Globus pallidus (tissue), 1 donor: ENCODE measurements around the gene ARL3.
A peak's percentile ranks its signal among the peaks of the same experiment; 100 is the strongest.

ENCODE experiments used
- DNase-seq: peaks from one replicate; pipeline ENCODE4 v3.0.0-alpha.2; 2015; ENCODE audit warnings: low spot score

Gene ARL3

DNA sequence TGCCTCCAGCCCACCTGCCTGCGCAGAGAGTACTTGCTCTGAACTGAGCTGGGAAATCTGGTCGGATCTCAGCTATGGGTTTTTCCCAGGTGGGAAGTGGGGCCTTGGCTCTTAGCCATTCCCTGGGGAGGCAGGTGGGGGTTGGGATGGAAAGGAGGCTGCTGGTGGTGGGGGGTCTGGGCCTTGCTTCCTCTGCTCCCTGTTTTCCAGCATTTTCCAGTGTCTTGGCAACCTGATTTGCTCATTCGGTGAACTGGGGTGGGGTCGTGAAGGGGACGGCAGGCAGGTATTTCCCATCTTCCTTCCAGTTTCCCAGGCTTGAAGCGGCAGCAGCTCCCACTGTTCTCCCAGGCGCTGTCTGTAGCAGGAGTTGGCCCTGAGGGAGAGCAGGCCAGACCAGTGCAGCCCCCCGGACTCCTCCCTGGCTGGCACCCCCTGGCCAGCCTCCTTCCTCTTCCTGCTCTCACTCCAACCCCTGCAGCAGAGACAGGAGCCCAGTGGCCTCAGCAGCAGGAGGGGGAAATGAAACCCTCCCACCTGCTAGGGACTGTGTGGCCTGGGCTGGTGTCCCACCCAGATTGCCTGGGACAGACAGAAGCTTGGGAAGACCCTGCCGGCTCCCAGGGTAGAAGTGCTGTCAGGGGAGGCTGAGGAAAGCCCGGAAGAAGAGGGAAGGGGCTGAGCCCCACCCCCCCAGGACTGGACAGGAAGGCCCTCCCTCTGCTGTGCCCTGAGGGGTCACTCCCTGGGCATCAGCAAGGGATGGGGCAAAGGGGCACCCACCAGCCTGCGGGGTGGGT lies 63.3 kb downstream of the ARL3 start:
- no peak for DNase-seq

GRCh38 chr10:102649797-102650654 lies 64.2 kb downstream of the ARL3 start:
- no peak for DNase-seq

DNA sequence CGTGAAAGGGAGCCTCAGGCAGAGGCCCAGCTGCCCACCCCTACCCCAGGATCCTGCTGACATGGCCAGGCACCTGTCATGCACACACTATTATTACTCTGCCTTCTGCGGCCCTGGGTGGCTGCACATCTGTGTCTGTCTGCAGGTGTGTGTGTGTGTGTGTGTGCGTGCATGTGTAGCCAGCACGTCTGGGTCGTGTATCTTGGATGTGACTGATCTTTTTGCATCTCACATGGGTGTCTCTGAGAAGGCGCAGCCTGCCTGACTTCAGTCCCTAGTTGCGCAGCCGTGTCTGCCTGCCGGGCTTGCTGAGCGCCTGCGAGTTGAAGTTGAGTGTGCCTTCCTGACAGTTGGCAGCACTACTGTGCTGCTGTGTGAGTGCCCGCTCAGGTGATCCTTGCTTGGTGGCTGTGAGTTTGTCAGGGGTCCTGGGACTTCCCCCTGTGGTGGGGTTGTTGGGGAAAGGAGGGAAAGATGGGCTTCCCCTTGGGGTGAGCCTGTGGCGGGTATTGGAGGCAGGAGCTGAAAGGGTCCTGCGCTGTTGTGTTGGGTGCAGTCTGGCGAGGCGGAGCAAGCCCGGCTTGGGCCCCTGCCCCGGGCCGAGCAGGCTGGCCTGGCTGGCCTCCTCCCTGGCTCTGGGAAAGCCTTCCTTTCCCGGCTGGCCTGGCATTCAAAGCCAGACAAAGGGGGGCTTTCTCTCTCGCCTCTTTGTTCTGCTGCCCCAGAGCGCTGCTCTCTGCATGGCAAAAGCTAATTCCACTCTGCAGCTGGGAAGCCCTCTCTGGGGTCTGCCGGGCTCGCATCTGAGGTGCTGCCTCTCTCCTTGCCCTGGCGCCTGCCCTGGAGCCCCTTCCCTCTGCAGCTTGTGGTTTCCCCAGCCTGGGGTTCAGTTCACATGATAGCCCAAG lies 65.1 kb downstream of the ARL3 start:
- DNase-seq = peak; percentile 90

DNA sequence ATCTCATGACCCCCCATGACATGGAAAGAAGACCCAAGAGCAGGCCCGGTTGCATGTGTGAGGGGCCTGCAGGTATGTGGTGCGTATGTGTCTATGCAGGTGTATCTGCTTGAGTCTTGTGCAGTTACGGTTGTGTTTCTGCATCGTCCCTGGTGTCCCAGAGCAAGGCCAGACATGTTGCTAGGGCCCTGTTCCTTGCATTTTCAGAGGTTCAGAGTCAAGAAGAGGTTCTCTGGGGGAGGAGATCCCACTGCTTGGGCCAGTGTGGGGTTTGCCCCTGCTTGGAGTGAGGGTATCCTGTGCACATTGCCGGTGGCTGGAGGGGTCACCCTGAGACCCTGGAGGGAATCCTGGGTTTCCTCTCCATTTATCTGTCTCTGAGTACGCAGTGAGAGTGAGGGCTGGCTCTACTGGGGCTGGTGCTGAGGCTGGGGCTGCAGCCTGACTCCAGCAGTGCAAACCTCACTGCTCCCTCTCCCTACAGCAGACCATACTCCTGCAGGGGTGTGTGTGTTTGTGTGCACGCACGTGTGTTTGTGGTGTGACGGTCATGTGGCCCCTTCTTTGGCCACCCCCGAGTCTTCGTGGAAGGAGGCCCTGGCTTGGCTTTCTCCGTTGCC lies 65.8 kb downstream of the ARL3 start:
- DNase-seq = no peak

DNA sequence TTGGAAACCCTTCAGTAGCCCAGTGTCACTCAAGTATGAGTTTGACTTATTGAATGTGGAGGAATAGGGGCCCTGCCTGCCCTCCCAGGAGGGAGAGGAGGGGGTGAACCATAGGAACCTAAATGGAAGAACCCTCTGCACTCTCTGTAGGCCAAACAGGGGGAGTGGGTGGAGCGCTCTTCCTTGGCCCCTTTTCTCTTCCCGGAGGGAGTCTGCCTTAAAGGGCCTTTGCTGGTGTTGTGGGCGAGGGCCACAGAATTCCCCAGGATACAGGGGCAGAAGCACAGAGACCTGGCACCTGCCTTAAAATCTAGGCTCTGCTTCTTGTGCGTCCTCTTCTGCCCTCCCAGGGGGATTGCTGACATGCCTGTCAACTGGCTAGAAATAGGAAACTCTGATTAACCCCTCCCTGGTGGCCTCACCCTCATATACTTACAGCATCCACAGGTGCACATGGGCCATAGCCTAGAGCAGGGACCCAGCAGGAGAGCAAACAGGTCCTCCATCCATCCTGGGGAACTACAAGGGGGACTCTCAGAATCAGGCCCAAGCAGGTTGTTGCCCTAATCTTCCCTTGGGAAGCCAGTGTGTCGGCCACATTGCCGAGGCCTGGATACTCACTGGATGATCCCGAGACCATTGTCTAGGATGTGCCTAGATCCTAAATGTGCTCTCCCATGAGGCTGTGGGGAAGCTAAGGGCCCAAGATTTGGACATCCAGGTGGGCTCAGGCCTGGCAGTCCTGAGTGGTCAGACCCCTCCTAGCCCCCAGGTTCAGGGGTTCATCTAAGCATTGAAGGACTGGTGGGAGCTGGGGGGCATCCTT lies 66.5 kb downstream of the ARL3 start:
- no peak for DNase-seq

- DNase-seq = peak; percentile 51
Measured at GRCh38 chr10:102646610-102647442, 67.4 kb downstream of the ARL3 start.

GRCh38 chr10:102645741-102646609 lies 68.2 kb downstream of the ARL3 start:
- DNase-seq = peak; percentile 73

DNA sequence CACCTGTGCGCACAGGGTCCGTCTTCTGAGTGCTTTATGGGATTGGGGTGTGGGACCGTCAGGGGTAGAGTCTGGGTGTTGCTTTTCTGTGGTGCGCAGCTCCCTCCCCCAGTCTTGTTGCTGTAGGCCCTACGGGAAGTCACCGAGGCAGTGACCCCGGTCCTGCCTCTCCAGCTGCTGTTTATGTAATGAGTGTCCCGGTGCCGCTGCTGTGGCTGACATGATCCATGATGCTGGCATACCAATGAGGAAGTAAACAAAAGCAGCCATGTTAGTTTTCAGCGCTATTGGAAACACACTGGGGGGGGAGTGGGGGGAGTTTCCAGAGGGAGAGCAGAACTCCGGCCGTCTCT lies 68.8 kb downstream of the ARL3 start:
- DNase-seq = peak; percentile 92

DNA sequence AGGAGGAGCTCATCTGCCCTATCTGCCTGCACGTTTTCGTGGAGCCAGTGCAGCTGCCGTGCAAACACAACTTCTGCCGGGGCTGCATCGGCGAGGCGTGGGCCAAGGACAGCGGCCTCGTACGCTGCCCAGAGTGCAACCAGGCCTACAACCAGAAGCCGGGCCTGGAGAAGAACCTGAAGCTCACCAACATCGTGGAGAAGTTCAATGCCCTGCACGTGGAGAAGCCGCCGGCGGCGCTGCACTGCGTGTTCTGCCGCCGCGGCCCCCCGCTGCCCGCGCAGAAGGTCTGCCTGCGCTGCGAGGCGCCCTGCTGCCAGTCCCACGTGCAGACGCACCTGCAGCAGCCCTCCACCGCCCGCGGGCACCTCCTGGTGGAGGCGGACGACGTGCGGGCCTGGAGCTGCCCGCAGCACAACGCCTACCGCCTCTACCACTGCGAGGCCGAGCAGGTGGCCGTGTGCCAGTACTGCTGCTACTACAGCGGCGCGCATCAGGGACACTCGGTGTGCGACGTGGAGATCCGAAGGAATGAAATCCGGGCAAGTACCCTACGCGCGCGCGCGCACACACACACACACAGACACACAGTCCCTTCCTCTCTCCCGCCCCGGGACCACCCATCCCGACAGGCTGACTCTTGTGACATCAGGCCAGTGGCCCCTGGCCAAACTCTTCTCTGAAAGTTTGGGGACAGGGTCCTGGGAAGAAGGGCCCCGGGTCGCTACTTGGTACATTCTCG lies 69.4 kb downstream of the ARL3 start:
- peak; percentile 79 for DNase-seq

DNA sequence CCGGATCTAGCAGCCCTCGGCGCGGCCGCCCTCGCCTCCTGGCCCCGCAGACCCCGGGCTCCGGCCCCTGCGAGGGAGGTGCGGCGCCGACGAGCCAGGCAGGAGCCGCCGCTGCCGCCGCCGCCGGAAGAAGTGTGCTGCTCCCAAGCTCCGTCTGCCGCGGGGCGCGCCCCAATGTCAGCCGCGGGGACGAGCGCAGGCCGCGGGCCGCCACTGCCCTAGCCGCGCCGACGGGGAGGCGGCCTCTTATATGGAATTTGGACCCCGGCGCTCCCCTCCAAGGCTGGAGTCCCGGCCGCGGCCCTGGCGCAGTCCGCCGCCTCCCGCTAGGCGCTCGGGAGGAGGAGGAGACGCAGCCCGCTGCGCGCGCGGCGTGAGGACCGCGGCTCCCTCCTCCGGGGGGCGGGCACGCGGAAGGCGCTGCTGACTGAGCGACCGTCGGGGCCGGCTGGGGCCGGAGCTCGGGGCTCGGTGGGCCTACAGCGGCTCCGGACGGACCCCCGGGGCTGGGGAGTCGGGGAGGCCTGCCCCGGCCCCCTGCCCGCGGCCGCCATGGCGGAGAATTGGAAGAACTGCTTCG lies 70.0 kb downstream of the ARL3 start, which contains the start of gene TRIM8:
TRIM8 (plus strand) TSS at position 414 of the 580 bp plus-strand sequence; CDS start at position 553, 139 bp downstream.
- no peak for DNase-seq

DNA sequence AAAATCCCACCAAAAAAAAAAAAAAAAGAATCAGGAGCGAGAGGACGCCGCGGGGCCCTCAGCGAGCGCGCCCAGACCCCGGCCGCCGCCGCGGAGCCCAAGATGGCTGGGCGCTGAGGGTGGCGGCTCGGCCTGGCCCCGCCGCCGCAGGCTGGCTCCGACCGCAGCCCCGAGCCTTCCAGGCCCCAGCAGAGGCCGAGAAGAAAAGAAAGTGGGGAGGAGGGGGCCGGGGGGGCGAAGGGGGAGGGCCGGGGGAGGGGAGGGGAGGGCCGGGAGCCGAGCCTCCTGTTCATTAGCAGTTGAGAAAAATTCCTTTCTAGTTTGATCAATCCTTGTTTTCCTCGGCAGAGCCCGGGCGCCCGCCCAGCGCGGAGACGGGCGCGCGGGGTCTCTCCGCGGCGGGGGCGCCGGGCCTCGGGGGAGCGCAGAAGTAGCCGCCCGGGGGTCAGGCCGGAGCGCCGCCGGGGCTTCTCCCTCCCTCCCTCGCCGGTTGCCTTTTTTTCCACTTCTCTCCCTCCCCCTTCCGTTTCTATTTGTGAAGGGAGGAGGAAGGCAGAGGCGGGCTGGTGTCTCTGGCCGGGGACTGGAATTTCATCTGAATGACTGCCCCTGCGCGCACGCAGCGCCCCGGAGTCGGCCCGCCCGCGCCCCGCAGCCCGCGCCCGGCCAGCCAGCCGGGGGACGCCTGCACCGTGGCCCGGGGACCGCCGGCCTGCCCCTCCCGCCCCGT lies 70.7 kb downstream of the ARL3 start:
- peak; percentile 88 for DNase-seq

- DNase-seq = peak; percentile 70
Measured at GRCh38 chr10:102642736-102643335, 71.4 kb downstream of the ARL3 start.

DNA sequence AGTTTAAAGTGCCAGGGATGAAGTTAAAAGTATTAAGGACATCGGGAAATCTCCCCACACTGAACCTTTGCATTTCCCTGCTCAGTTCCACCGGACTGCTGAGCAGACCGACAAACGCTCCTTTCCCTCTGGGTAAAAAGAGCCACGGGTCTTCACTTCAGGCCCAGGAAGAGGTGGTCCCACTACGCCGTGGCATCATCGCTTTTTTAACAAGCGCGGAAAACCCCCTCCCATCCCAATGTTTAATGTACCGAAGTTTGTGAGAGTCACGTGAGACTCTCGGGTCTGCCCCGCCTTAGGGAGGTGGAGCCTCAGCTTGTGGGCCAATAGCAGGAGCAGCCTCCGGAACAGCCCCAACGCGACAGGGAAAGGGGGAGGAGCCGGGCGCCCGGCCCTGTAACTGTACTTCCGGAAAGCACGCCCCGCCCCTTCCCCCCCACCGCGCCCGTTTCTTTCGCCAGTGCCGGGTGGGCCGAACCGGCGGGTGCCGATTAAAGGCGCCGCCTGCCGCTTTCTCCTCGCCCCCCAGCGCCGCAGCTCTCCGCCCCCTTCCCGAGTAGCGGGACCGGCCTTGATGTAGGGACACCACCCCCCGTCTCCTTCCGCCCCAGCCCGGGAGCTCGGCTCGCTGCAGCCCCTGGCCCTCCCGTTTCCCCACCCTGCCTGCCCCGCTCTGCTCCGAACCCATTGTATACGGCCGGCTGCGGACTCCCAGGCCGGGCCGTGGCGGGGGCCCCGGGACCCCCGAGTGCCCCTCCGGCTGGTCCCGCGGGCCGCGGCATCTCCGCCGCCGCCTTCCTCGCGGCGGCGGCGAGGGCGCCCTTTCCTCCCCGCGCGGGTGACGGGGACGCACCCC lies 72.1 kb downstream of the ARL3 start:
- DNase-seq = peak; percentile 99

GRCh38 chr10:102641402-102641801 lies 72.8 kb downstream of the ARL3 start:
- no peak for DNase-seq

DNA sequence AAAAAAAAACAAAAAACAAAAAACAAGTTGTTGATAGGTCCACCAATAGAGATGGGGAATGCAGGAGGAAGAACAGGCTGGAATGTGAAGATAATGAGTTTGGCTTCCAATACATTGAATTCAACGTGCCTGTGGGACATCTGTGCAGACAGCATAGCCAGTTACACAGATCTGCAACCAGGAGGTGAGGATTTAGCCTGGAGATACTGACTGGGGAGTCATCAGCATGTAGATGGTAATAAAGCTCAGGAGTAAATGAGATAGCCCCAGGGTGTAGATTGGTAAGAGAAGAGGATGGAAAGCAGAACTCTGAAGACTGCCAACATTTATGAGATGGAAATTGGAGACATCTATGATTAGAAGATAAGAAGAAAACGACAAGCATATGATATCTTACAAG lies 74.7 kb downstream of the ARL3 start:
- no peak for DNase-seq

- DNase-seq = no peak
Measured at GRCh38 chr10:102635377-102635776, 78.8 kb downstream of the ARL3 start.
